ENCODE results near the gene MAGI2. TPM values are rescaled to one million over a fixed set of nuclear protein-coding genes. Genes with fewer than 3 reads are reported as not detected.

MAGI2 gene
- total RNA-seq, 1 donor from 2014 or later, result 11.4 TPM

GRCh38 chr7:77985232-77985973, 1468.1 kb downstream of the MAGI2 start:
- Mint-ChIP-seq H3K4me1 (ENCODE audit: low read depth) (peaks cover 2% of the 10 kb centered on the region), H3K27ac (no peak overlapping the region), H3K36me3 (ENCODE audit: insufficient read depth) (no peaks in the 10 kb centered on the region), H3K27me3 (no peaks in the 10 kb centered on the region), H3K9me3 (ENCODE audit: low read depth) (peaks cover 15% of the 10 kb centered on the region), H3K4me3 (ENCODE audit: low read depth) (no peak overlapping the region)
- TF ChIP-seq CTCF (IDR thresholded peaks at IDR 0.05; ENCODE audit: unreplicated experiment), result no peak
- DNase-seq (ENCODE audit: low spot score, unreplicated experiment), result no peak

GRCh38 chr7:77983973-77984372, 1469.5 kb downstream of the MAGI2 start:
- DNase-seq (ENCODE audit: low spot score, unreplicated experiment), result no peak
- peaks cover 10% of the 10 kb centered on the region for H3K9me3 Mint-ChIP-seq (ENCODE audit: low read depth)
- H3K36me3 Mint-ChIP-seq (ENCODE audit: insufficient read depth), result no peaks in the 10 kb centered on the region
- no peak for TF ChIP-seq CTCF (IDR thresholded peaks at IDR 0.05; ENCODE audit: unreplicated experiment)
- no peaks in the 10 kb centered on the region for H3K4me1 Mint-ChIP-seq (ENCODE audit: low read depth)
- no peak overlapping the region for H3K27ac Mint-ChIP-seq
- no peaks in the 10 kb centered on the region for H3K27me3 Mint-ChIP-seq
- H3K4me3 Mint-ChIP-seq (ENCODE audit: low read depth), result no peak overlapping the region

- H3K4me1 Mint-ChIP-seq (ENCODE audit: low read depth), result no peaks in the 10 kb centered on the region
- no peak overlapping the region for H3K27ac Mint-ChIP-seq
- no peaks in the 10 kb centered on the region for H3K27me3 Mint-ChIP-seq
- TF ChIP-seq CTCF (IDR thresholded peaks at IDR 0.05; ENCODE audit: unreplicated experiment), result no peak
- no peaks in the 10 kb centered on the region for H3K36me3 Mint-ChIP-seq (ENCODE audit: insufficient read depth)
- H3K4me3 Mint-ChIP-seq (ENCODE audit: low read depth), result no peak overlapping the region
- H3K9me3 Mint-ChIP-seq (ENCODE audit: low read depth), result peaks cover 4% of the 10 kb centered on the region
- no peak for DNase-seq (ENCODE audit: low spot score, unreplicated experiment)
These were observed 1470.4 kb downstream of the MAGI2 start for GRCh38 chr7:77982926-77983550.

GRCh38 chr7:77980087-77980713, 1473.3 kb downstream of the MAGI2 start:
- H3K9me3 Mint-ChIP-seq (ENCODE audit: low read depth), result peaks cover 3% of the 10 kb centered on the region
- TF ChIP-seq CTCF (IDR thresholded peaks at IDR 0.05; ENCODE audit: unreplicated experiment), result no peak
- no peaks in the 10 kb centered on the region for H3K27me3 Mint-ChIP-seq
- DNase-seq (ENCODE audit: low spot score, unreplicated experiment), result no peak
- H3K27ac Mint-ChIP-seq, result no peak overlapping the region
- H3K36me3 Mint-ChIP-seq (ENCODE audit: insufficient read depth), result no peaks in the 10 kb centered on the region
- H3K4me1 Mint-ChIP-seq (ENCODE audit: low read depth), result no peaks in the 10 kb centered on the region
- H3K4me3 Mint-ChIP-seq (ENCODE audit: low read depth), result no peak overlapping the region

- no peak for DNase-seq (ENCODE audit: low spot score, unreplicated experiment)
- Mint-ChIP-seq H3K36me3 (ENCODE audit: insufficient read depth) (no peaks in the 10 kb centered on the region), H3K27ac (no peak overlapping the region), H3K9me3 (ENCODE audit: low read depth) (peaks cover 3% of the 10 kb centered on the region), H3K4me3 (ENCODE audit: low read depth) (no peak overlapping the region), H3K27me3 (no peaks in the 10 kb centered on the region), H3K4me1 (ENCODE audit: low read depth) (no peaks in the 10 kb centered on the region)
- no peak for TF ChIP-seq CTCF (IDR thresholded peaks at IDR 0.05; ENCODE audit: unreplicated experiment)
These were observed 1474.2 kb downstream of the MAGI2 start for GRCh38 chr7:77979219-77979618.
